Measurements from ENCODE around the gene SH2B3.

DNA sequence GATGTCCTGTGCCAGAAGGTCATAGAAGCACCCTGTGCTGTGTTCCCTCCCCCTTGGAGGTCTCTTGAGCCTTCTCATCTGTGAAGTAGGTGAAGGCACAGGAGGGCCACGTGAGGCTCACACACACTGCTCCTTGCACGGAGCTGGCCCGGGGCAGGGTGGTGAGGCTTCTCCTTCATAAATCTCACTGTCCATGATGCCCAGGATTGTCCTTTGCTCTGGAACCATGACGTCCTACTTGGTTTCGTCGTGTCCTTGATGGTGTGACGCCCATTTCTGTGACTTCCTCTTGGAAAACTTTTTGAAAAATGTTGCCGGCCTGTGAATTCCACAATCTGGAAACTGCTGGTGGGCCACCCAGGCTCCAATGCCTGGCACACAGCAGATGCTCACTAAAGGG is 34.4 kb downstream of the SH2B3 start:
- TF ChIP-seq POLR2A (IDR thresholded peaks at IDR 0.05) = no peak
- TF ChIP-seq, protein P1, sequence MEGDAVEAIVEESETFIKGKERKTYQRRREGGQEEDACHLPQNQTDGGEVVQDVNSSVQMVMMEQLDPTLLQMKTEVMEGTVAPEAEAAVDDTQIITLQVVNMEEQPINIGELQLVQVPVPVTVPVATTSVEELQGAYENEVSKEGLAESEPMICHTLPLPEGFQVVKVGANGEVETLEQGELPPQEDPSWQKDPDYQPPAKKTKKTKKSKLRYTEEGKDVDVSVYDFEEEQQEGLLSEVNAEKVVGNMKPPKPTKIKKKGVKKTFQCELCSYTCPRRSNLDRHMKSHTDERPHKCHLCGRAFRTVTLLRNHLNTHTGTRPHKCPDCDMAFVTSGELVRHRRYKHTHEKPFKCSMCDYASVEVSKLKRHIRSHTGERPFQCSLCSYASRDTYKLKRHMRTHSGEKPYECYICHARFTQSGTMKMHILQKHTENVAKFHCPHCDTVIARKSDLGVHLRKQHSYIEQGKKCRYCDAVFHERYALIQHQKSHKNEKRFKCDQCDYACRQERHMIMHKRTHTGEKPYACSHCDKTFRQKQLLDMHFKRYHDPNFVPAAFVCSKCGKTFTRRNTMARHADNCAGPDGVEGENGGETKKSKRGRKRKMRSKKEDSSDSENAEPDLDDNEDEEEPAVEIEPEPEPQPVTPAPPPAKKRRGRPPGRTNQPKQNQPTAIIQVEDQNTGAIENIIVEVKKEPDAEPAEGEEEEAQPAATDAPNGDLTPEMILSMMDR (IDR thresholded peaks at IDR 0.05) = no peak

Measured in esophagus squamous epithelium (tissue), 4 donors.